H9 (cell line): ENCODE results near the gene DHRSX. TPM values are rescaled to one million over a fixed set of nuclear protein-coding genes. Genes with fewer than 3 reads are reported as not detected.

Source experiments
- DNase-seq: peaks from one replicate; pipeline ENCODE4 v3.0.0-alpha.2; 2017
- H2AFZ ChIP-seq: one replicate; pipeline ENCODE4 v1.6.1; 2013; ENCODE audit warnings: mild to moderate bottlenecking, low read length, control low read depth, moderate library complexity
- H2AK5ac ChIP-seq: 2 replicates; pipeline ENCODE4 v1.6.1; 2013; ENCODE audit warnings: low read length, control low read depth, mixed read lengths; ENCODE audit not compliant: insufficient read length
- H2BK120ac ChIP-seq: one replicate; pipeline ENCODE4 v1.6.1; 2013; ENCODE audit warnings: low read depth, mild to moderate bottlenecking, low read length, control low read depth, inconsistent platforms; ENCODE audit not compliant: poor library complexity, severe bottlenecking
- H2BK12ac ChIP-seq: 2 replicates; pipeline ENCODE4 v1.6.1; 2013; ENCODE audit warnings: low read length, control low read depth, mixed read lengths, low read depth; ENCODE audit not compliant: insufficient read length
- H2BK15ac ChIP-seq: 2 replicates; pipeline ENCODE4 v1.6.1; 2013; ENCODE audit warnings: low read depth, low read length, control low read depth
- H2BK20ac ChIP-seq: one replicate; pipeline ENCODE4 v1.6.1; 2013; ENCODE audit warnings: low read depth, mild to moderate bottlenecking, low read length, control low read depth, inconsistent platforms; ENCODE audit not compliant: poor library complexity, severe bottlenecking
- H2BK5ac ChIP-seq: 2 replicates; pipeline ENCODE4 v1.6.1; 2013; ENCODE audit warnings: low read length, control low read depth, mixed read lengths; ENCODE audit not compliant: insufficient read length
- H3K14ac ChIP-seq: 2 replicates; pipeline ENCODE4 v1.6.1; 2013; ENCODE audit warnings: low read length, control low read depth; ENCODE audit not compliant: insufficient read depth
- H3K18ac ChIP-seq: 2 replicates; pipeline ENCODE4 v1.6.1; 2013; ENCODE audit warnings: low read depth, mild to moderate bottlenecking, mixed read lengths, low read length, control low read depth; ENCODE audit not compliant: insufficient read length
- H3K23ac ChIP-seq: 2 replicates; pipeline ENCODE4 v1.6.1; 2013; ENCODE audit warnings: low read length, control low read depth, mixed read lengths, low read depth; ENCODE audit not compliant: insufficient read length
- H3K23me2 ChIP-seq: 2 replicates; pipeline ENCODE4 v1.6.1; 2013; ENCODE audit warnings: low read depth, mild to moderate bottlenecking, mixed read lengths, low read length, control low read depth; ENCODE audit not compliant: insufficient read length, poor library complexity, severe bottlenecking
- H3K27ac ChIP-seq: 2 replicates; pipeline ENCODE4 v1.5.1; 2013; ENCODE audit warnings: low read length, control low read depth, mixed read lengths, low read depth; ENCODE audit not compliant: insufficient read length
- H3K27me3 ChIP-seq: 2 replicates; pipeline ENCODE4 v1.6.1; 2013; ENCODE audit warnings: low read length, control low read depth, inconsistent platforms; ENCODE audit not compliant: insufficient read depth
- H3K4ac ChIP-seq: 2 replicates; pipeline ENCODE4 v1.6.1; 2013; ENCODE audit warnings: low read depth, mild to moderate bottlenecking, control low read depth, inconsistent platforms, low read length, moderate library complexity
- H3K4me1 ChIP-seq: 2 replicates; pipeline ENCODE4 v1.6.1; 2013; ENCODE audit warnings: low read length, control low read depth, inconsistent platforms; ENCODE audit not compliant: insufficient read depth
- H3K4me2 ChIP-seq: 2 replicates; pipeline ENCODE4 v1.6.1; 2013; ENCODE audit warnings: low read length, control low read depth, mixed read lengths; ENCODE audit not compliant: insufficient read length, insufficient read depth
- H3K56ac ChIP-seq: 2 replicates; pipeline ENCODE4 v1.6.1; 2013; ENCODE audit warnings: low read depth, mild to moderate bottlenecking, mixed read lengths, low read length, control low read depth; ENCODE audit not compliant: insufficient read length
- H3K79me1 ChIP-seq: 2 replicates; pipeline ENCODE4 v1.6.1; 2013; ENCODE audit warnings: low read depth, mild to moderate bottlenecking, moderate library complexity, low read length, control low read depth, inconsistent platforms; ENCODE audit not compliant: insufficient read depth, poor library complexity, severe bottlenecking
- H3K79me2 ChIP-seq: 2 replicates; pipeline ENCODE4 v1.6.1; 2013; ENCODE audit warnings: low read length, control low read depth, inconsistent platforms; ENCODE audit not compliant: insufficient read depth
- H3K9ac ChIP-seq: 2 replicates; pipeline ENCODE4 v1.6.1; 2013; ENCODE audit warnings: low read length, control low read depth, mixed read lengths; ENCODE audit not compliant: insufficient read length; ENCODE audit errors: extremely low read depth
- H3K9me3 ChIP-seq: one replicate; pipeline ENCODE4 v1.6.1; 2013; ENCODE audit warnings: low read depth, low read length, inconsistent platforms; ENCODE audit not compliant: control insufficient read depth
- H3T11ph ChIP-seq: one replicate; pipeline ENCODE4 v1.6.1; 2013; ENCODE audit warnings: mild to moderate bottlenecking, low read length, control low read depth, inconsistent platforms
- H4K20me1 ChIP-seq: one replicate; pipeline ENCODE4 v1.6.1; 2013; ENCODE audit not compliant: control insufficient read depth, insufficient read length, insufficient read depth
- H4K5ac ChIP-seq: 2 replicates; pipeline ENCODE4 v1.6.1; 2013; ENCODE audit warnings: low read depth, mild to moderate bottlenecking, mixed read lengths, low read length, control low read depth; ENCODE audit not compliant: insufficient read length
- H4K8ac ChIP-seq: replicated peaks from 2 replicates; pipeline ENCODE4 v1.6.1; 2013; ENCODE audit warnings: low read length, control low read depth, mixed read lengths, low read depth; ENCODE audit not compliant: insufficient read length
- H4K91ac ChIP-seq: 2 replicates; pipeline ENCODE4 v1.6.1; 2013; ENCODE audit warnings: low read depth, mild to moderate bottlenecking, moderate library complexity, mixed read lengths, low read length, control low read depth; ENCODE audit not compliant: insufficient read length
- H3K27ac Mint-ChIP-seq, 3 experiments: 2 replicates in 2 of 3; 3 replicates in 1 of 3; pipeline ENCODE4 v1.8.0; 2020 to 2021; ENCODE audit warnings: mixed read lengths in 3 of 3, mild to moderate bottlenecking in 1 of 3, moderate library complexity in 1 of 3
- H3K27me3 Mint-ChIP-seq: 2 replicates; pipeline ENCODE4 v1.8.0; 2021; ENCODE audit warnings: low read depth, mild to moderate bottlenecking, moderate library complexity, mixed read lengths
- H3K36me3 Mint-ChIP-seq, 3 experiments: 2 replicates in 2 of 3; 3 replicates in 1 of 3; pipeline ENCODE4 v1.8.0; 2020 to 2021; ENCODE audit warnings: low read depth in 3 of 3, mixed read lengths in 3 of 3; ENCODE audit not compliant: insufficient read depth in 1 of 3
- H3K4me1 Mint-ChIP-seq, 2 experiments: 2 replicates each; pipeline ENCODE4 v1.8.0; 2020; ENCODE audit warnings: mixed read lengths in 2 of 2
- H3K4me3 Mint-ChIP-seq, 2 experiments: 2 replicates in 1 of 2; 3 replicates in 1 of 2; pipeline ENCODE4 v1.8.0; 2020 to 2021; ENCODE audit warnings: mild to moderate bottlenecking in 2 of 2, mixed read lengths in 2 of 2, moderate library complexity in 1 of 2
- H3K9me3 Mint-ChIP-seq, 2 experiments: 2 replicates in 1 of 2; 3 replicates in 1 of 2; pipeline ENCODE4 v1.8.0; 2020; ENCODE audit warnings: mild to moderate bottlenecking in 2 of 2, mixed read lengths in 2 of 2, moderate library complexity in 1 of 2
- CTCF ChIP-seq: fragments of 200-600 bp; sonication (generic); conservative IDR thresholded peaks from 3 replicates; pipeline ENCODE4 v1.8.0; 2021; ENCODE audit warnings: antibody characterized with exemption, mild to moderate bottlenecking
- WGBS: extraction: QIAGEN DNeasy Blood & Tissue Kit; methylation state at CpG from one replicate; pipeline ENCODE4 v1.1.7; 2013; ENCODE audit warnings: missing lambda C conversion rate, low lambda C conversion rate, mixed read lengths; ENCODE audit not compliant: insufficient read length; ENCODE audit errors: extremely low coverage; 5-methylcytosine and 5-hydroxymethylcytosine counted together
- total RNA-seq: library from RNA; stranded (reverse); gene quantifications from 2 replicates; pipeline ENCODE4 v1.2.1, GENCODE V29; 2021

Gene DHRSX
- total RNA-seq, 1 experiment from 2014 or later = 44.0 TPM

- Histone ChIP-seq H3K56ac (no peak overlapping the region), H3T11ph (no peak overlapping the region)
- no CpG with 5 or more reads among the region's 26 CpGs for WGBS
Observed at GRCh38 chrX:2484721-2485648, 15.8 kb downstream of the DHRSX start.

More at GRCh38 chrX:2484721-2485648, 15.8 kb downstream of the DHRSX start:
- no peak overlapping the region for H4K5ac ChIP-seq
- peak overlapping the region; percentile 39 for H3K27ac ChIP-seq
- no peak overlapping the region for H2AFZ ChIP-seq
- H2BK5ac ChIP-seq = no peak overlapping the region
- peak overlapping the region in 1 of 2 experiments; percentile 62; a peak in 2 of 5 replicates for H3K4me3 Mint-ChIP-seq
- H2AK5ac ChIP-seq = no peak overlapping the region
- no peaks in the 10 kb centered on the region for H4K20me1 ChIP-seq
- no peaks in the 10 kb centered on the region for H3K23me2 ChIP-seq
- H3K27ac Mint-ChIP-seq = peak overlapping the region; percentile 78 to 98 (median 98)
- peaks cover 31 to 49% (median 43%) of the 10 kb centered on the region in 3 experiments for H3K36me3 Mint-ChIP-seq
- no peaks in the 10 kb centered on the region for H3K9me3 ChIP-seq
- H3K18ac ChIP-seq = peak overlapping the region; percentile 9
- no peak overlapping the region for H2BK12ac ChIP-seq
- H3K4me1 ChIP-seq = peaks cover 3% of the 10 kb centered on the region
- peaks cover 3 to 4% of the 10 kb centered on the region in 2 experiments for H3K9me3 Mint-ChIP-seq
- no peak overlapping the region for H3K23ac ChIP-seq
- no peak for DNase-seq
- H3K4ac ChIP-seq = no peak overlapping the region
- H3K79me1 ChIP-seq = no peaks in the 10 kb centered on the region
- H2BK15ac ChIP-seq = no peak overlapping the region
- no peak for TF ChIP-seq CTCF
- peaks cover 31 to 38% of the 10 kb centered on the region in 2 experiments for H3K4me1 Mint-ChIP-seq
- H2BK20ac ChIP-seq = no peak overlapping the region
- no peak overlapping the region for H2BK120ac ChIP-seq
- no peak overlapping the region for H3K9ac ChIP-seq
- no peaks in the 10 kb centered on the region for H3K27me3 ChIP-seq
- H3K27me3 Mint-ChIP-seq = no peaks in the 10 kb centered on the region
- peaks cover 2% of the 10 kb centered on the region; the same call in 1 of the 2 replicates for H3K79me2 ChIP-seq
- no peak overlapping the region for H4K91ac ChIP-seq
- no peak overlapping the region; the same call in 1 of the 2 replicates for H3K14ac ChIP-seq
- H3K4me2 ChIP-seq = no peak overlapping the region
- H4K8ac ChIP-seq = no peak overlapping the region
